Breast epithelium (tissue), 3 donors: ENCODE data around the gene KRT3.

Experiments used
- CTCF ChIP-seq, 3 donors: fragments of 450-650 bp; IDR thresholded peaks; one replicate each; pipeline ENCODE4 v1.5.1; 2016 to 2017; ENCODE audit warnings: antibody characterized with exemption in 3 of 3, mild to moderate bottlenecking in 3 of 3, moderate library complexity in 3 of 3
- POLR2A ChIP-seq: fragments of 450-650 bp; IDR thresholded peaks from one replicate; pipeline ENCODE4 v1.6.1; 2016; ENCODE audit warnings: antibody characterized with exemption, mild to moderate bottlenecking, moderate library complexity
- POLR2AphosphoS5 ChIP-seq, 3 donors: sonication (generic); formaldehyde crosslinking; IDR thresholded peaks; one replicate each; pipeline ENCODE4 v1.6.1; 2017; ENCODE audit warnings: antibody characterized with exemption in 3 of 3

- TF ChIP-seq CTCF (IDR thresholded peaks at IDR 0.05) (no peak), POLR2AphosphoS5 (IDR thresholded peaks at IDR 0.05) (no peak), POLR2A (no peak)
Measured at GRCh38 chr12:52802442-52802841, 6.5 kb upstream of the KRT3 start.
